ENCODE measurements around the gene KCNJ14. TPM values are rescaled to one million over a fixed set of nuclear protein-coding genes. Genes with fewer than 3 reads are reported as not detected.

The KCNJ14 gene
- total and polyA plus RNA-seq, 2 experiments from 2014 or later: 0.81 to 0.94 TPM

GRCh38 chr19:48415806-48416221, 39.6 kb upstream of the KCNJ14 start (continued):
- TF ChIP-seq ZNF462 (CRISPR knock-in tag; IDR thresholded peaks at IDR 0.05) (no peak), NANOG (IDR thresholded peaks at IDR 0.05; ENCODE audit: borderline replicate concordance) (no peak), CREB1 (CRISPR knock-in tag; IDR thresholded peaks at IDR 0.05; ENCODE audit: low read depth) (no peak), ZNF331 (CRISPR knock-in tag; IDR thresholded peaks at IDR 0.05; ENCODE audit: low read depth) (no peak), POLR2AphosphoS5 (IDR thresholded peaks at IDR 0.05; ENCODE audit: low read depth) (no peak), ZNF114 (CRISPR knock-in tag; IDR thresholded peaks at IDR 0.05) (no peak)

GRCh38 chr19:48417421-48417820, 38.0 kb upstream of the KCNJ14 start:
- H3K4me1 ChIP-seq (ENCODE audit: insufficient read depth): peaks cover 15% of the 10 kb centered on the region
- H3K27ac Mint-ChIP-seq: no peak overlapping the region
- no peaks in the 10 kb centered on the region for H4K20me1 ChIP-seq (replicated peaks; ENCODE audit: insufficient read depth)
- peaks cover 16% of the 10 kb centered on the region for H3K36me3 ChIP-seq (ENCODE audit: insufficient read depth)
- H3K27me3 Mint-ChIP-seq (ENCODE audit: insufficient read depth, low read depth, poor library complexity): peaks cover 26% of the 10 kb centered on the region
- H3F3A ChIP-seq (replicated peaks; ENCODE audit: low read depth): peaks cover 10% of the 10 kb centered on the region; the same call in 1 of the 2 replicates
- no peak overlapping the region for H3K4me3 Mint-ChIP-seq
- H2AFZ ChIP-seq: no peak overlapping the region
- no peaks in the 10 kb centered on the region for H3K9me3 Mint-ChIP-seq
- no peaks in the 10 kb centered on the region for H3K9me2 ChIP-seq (ENCODE audit: insufficient read depth)
- ATAC-seq: no peak
- H3K36me3 Mint-ChIP-seq (ENCODE audit: low read depth): peaks cover 15% of the 10 kb centered on the region
- H3K4me3 ChIP-seq: no peak overlapping the region
- no peak overlapping the region for H3K27ac ChIP-seq (ENCODE audit: low read depth)
- TF ChIP-seq REST (IDR thresholded peaks at IDR 0.05; ENCODE audit: unreplicated experiment) (no peak), POLR2AphosphoS5 (IDR thresholded peaks at IDR 0.05; ENCODE audit: low read depth) (no peak), ZNF331 (CRISPR knock-in tag; IDR thresholded peaks at IDR 0.05; ENCODE audit: low read depth) (no peak), STAT1 (IDR thresholded peaks at IDR 0.05; ENCODE audit: unreplicated experiment) (no peak), JUNB (IDR thresholded peaks at IDR 0.05; ENCODE audit: unreplicated experiment) (no peak), ETS1 (IDR thresholded peaks at IDR 0.05) (no peak), CTCF (conservative IDR thresholded peaks at IDR 0.05; ENCODE audit: low read depth in 2 of 2) (no peak), ZNF114 (CRISPR knock-in tag; IDR thresholded peaks at IDR 0.05) (no peak), CREB1 (CRISPR knock-in tag; IDR thresholded peaks at IDR 0.05; ENCODE audit: low read depth) (no peak), EZH2 (IDR thresholded peaks at IDR 0.05; ENCODE audit: low read depth, unreplicated experiment) (no peak), NANOG (IDR thresholded peaks at IDR 0.05; ENCODE audit: borderline replicate concordance) (no peak), EZH2phosphoT487 (IDR thresholded peaks at IDR 0.05; ENCODE audit: unreplicated experiment) (no peak)
- no peak overlapping the region for H3K4me2 ChIP-seq
- no peaks in the 10 kb centered on the region for H3K27me3 ChIP-seq (ENCODE audit: insufficient read depth)
- DNase-seq (ENCODE audit: low spot score): no peak
- peaks cover 24% of the 10 kb centered on the region; the same call in 2 of the 3 replicates for H3K4me1 Mint-ChIP-seq
- H3K79me2 ChIP-seq (replicated peaks; ENCODE audit: insufficient read depth): no peaks in the 10 kb centered on the region

All from GM23338 (cell line).